HL-60 (cell line): ENCODE results near the gene PTPRN2.

Experiments used
- POLR2AphosphoS5 ChIP-seq: IDR thresholded peaks from 2 replicates; pipeline ENCODE4 v1.6.1; 2012; ENCODE audit warnings: low read depth
- SPI1 ChIP-seq: IDR thresholded peaks from 2 replicates; pipeline ENCODE4 v1.6.1; 2012; ENCODE audit warnings: low read depth, mild to moderate bottlenecking, borderline replicate concordance
- TF ChIP-seq, protein P1 (sequence below): IDR thresholded peaks from one replicate; pipeline ENCODE4 v1.5.1; 2011; ENCODE audit warnings: low read length, control low read depth, inconsistent platforms; ENCODE audit not compliant: insufficient read depth

DNA sequence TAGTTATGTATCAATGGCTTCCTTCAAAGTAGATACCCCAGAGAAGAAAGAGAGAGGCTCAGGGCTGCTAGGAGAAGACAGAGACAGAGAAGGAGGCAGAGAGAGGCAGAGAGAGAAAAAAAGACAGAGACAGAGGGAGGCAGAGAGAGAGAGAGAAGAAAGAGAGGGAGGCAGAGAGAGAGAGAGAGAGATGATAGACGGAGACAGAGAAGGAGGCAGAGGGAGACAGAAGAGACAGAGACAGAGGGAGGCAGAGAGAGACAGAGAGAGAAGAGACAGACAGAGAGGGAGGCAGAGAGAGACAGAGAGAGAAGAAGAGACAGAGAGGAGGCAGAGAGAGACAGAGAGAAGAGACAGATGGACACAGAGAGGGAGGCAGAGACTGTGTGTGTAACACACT lies 1062.9 kb downstream of the PTPRN2 start:
- TF ChIP-seq, protein P1, sequence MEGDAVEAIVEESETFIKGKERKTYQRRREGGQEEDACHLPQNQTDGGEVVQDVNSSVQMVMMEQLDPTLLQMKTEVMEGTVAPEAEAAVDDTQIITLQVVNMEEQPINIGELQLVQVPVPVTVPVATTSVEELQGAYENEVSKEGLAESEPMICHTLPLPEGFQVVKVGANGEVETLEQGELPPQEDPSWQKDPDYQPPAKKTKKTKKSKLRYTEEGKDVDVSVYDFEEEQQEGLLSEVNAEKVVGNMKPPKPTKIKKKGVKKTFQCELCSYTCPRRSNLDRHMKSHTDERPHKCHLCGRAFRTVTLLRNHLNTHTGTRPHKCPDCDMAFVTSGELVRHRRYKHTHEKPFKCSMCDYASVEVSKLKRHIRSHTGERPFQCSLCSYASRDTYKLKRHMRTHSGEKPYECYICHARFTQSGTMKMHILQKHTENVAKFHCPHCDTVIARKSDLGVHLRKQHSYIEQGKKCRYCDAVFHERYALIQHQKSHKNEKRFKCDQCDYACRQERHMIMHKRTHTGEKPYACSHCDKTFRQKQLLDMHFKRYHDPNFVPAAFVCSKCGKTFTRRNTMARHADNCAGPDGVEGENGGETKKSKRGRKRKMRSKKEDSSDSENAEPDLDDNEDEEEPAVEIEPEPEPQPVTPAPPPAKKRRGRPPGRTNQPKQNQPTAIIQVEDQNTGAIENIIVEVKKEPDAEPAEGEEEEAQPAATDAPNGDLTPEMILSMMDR, result no peak
- TF ChIP-seq POLR2AphosphoS5 (no peak), SPI1 (no peak)
